Stimulated activated CD4-positive, alpha-beta T cell treated with anti-CD3 and anti-CD28 coated beads, TNF-alpha, amount 100 ng/mL, for 4 hours (primary cell): ENCODE data around the gene PEMT.

ENCODE experiments used
- DNase-seq, 3 experiments: peaks; one replicate each; pipeline ENCODE4 v3.0.0-alpha.2; 2020; ENCODE audit warnings: low read depth in 3 of 3

The PEMT gene

DNA sequence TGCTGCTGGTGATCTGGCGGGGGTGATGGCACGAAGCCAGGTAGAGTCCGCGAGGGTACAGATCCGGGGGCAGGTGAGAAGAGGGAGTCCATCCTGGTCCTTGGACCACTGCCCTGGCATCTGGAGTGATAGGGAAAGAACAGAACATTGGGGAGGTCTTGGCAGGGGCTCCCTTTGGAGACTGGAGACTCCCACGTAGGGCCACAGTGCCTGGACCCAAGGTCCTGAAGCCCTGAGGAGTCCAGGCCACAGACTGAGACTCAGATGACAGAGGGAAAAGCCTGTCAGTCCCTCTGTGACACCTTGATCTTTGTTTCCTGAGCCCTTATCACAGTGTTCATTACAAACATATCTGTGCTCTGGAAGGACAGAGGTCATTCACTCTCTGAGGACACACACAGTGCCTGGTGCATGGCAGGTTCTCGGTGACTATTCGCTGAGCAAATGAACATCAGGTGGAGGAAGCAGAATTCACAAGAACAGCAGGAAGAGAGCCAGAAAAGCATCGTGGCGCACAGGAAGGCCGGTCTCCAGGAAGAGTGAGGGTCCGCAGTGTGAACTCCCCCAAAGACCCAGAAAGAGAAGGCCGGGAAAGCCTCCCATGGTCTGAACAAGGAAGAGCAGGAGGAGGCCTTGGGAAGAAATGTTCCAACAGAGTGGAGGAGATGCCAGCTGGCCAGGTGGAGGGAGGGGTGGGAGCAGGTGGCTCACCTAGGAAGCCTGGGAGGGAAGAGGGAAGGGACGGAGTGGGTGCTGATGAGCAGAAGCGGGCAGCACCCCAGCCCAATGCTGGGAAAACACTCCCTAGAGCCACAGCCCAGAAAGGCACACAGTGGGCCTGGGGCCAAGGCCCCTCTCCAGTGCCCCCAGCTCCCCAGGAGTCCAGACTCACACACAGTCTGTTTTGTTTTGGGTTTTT, 20.5 kb downstream of the PEMT start:
- DNase-seq, result no peak

DNA sequence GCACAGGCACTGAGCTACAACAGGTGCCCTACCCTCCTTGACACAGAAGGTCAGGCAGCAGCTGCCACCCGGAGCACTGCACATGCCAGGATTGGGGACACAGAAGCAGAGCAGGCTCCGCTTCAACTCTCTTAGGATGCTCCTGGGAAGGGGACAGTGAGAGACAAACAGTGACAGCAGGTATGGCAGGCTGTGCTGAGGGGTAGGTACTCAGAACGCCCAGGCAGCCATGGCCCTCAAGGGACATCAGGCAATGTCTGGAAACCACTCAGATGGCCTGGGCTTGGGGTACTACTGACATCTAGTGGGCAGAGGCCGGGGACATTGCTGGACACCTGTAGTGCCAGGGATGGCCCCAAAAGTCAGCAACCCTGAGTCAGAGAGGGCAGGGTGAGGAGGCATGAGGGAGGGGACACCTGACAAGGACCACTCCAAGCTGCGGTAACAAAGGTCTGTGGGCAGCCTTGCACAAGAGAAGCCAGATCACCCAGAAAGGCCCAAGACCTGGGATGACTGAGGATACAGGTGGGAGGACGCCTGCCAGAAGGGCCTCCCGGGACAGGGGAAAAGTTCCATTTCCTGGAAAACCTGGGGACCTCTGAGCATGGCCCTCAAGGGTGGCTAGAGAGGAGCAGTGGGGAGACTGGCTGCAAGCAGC, 21.2 kb downstream of the PEMT start:
- DNase-seq, result no peak

DNA sequence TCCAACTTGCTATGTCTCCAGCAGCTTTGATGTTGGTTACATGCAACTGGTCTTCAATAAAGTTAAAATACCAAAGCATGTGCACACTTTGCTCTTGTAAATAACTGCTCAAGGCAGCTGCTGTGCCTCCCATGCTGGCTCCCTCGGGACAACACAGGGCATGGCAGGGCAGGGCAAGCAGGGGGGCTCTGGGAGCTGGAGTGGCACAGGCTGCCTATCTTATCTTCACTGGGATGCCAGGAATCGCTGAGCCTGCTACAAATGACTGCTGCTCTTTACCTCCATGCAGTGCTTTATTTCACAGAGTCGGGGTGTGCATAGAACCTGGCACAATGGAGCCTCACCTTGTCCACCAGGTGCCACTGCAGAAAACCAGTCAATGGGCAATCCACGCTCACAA, 21.8 kb downstream of the PEMT start:
- no peak for DNase-seq

DNA sequence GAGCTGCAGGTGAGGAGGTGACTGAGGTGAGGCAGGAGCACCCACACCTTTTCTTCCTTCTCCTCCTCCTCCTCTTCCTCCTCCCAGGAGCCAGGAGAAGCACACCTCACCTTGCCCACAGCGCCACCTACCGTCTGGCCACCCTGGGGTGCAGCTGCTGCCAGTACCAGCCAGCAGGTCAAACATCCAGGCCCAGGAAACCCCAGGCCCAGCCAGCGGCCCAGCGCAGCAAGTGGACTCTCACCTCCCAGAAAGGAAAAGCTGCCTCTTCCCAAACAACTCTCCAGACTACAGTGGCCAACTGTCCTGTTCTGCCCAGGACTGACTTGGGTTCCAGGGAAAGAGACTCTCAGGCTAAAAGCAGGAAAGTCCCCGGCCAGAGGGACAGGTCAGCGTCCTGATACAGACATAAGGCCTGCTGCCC, 22.7 kb downstream of the PEMT start:
- DNase-seq, result peak; percentile 9 to 18 (median 10)

DNA sequence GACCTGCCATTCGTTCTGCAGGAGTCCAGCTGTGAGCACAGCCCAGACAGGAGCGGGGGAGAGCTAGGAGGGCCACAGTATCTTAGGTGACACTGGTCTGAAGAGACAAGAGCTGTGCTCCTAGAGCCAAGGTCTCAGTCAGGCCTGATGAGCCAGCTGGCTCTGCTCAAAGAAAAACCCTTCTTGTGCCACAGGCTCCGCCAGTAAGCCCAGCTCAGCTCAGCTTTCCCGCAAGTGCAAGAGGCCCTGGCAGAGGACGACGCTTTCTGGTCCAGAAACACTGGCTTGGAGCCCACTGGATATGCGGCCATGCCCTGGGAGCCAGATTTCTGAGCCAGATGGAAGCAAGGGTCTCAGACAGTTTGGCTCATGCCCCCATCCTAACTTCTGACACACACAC, 23.9 kb downstream of the PEMT start:
- no peak for DNase-seq

DNA sequence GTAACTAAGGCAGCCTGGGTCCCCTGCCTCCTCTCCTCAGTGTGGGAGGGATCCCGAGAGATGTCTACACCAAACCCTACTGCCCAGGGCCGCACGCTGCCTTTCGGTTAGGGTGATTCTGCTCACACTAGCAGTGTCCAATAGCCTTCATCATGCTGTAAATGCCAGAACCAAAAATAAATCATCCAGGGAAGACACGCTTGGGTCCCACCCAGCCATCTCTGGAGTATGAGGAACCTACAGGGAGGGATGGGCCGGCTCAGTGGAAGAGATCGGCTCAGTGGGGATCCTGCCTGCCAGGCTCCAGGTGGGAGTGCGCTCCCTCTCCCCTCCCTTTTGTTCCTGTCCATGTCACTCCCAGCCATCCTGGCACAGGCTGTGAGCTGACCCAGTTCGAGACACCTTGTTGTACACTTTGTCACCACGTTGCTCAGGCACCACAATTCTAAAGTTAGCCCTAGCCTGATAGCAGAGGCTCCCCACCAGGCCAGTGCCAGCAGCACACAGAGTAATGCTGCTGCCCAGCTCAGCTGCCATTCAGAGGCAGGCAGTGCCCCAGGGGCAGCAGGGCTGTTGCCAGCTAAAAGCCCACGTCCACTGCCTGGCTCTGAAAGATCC, 24.5 kb downstream of the PEMT start:
- no peak for DNase-seq

DNA sequence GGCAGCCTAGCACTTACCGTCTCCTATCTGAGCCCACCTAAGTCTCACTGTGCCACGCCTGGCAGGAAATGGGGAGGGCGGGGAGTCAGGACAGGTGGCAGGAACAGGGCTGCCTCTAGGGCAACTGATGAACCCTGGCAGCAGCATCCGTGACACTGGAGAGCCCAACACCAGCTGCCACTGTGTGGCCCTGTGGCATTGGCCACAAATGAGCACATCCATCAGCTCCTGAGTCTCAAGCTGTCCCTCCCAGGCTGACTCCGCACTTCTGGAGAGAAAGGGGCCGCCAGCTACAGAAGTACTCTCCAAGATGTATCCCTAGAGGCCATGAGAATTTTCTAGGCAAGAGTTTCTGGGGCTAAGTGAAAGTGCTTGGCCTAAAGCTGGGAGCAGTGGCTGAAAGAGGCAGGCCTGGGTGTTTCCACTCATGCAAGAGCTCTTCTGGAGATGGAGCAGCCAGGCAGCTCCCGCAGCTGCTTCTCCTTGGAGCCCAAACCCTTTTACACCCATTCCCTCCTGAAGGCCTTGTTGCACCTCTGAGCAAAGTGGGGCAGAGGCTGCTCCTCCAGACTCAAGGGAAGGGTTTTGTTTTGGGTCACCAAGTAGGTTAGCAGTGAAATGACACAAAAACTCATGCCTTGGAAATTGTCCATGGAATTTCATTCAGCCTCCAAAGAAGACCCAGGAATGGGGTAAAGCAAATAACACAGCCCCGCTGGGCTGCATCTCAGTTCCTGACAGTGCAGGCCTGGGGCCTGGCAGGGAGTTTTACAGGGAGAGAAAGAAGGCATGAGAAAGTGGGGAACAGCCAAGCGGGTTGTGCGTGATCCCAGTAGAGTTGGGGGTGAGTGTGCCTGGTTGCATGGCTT, 25.8 kb downstream of the PEMT start:
- no peak for DNase-seq

DNA sequence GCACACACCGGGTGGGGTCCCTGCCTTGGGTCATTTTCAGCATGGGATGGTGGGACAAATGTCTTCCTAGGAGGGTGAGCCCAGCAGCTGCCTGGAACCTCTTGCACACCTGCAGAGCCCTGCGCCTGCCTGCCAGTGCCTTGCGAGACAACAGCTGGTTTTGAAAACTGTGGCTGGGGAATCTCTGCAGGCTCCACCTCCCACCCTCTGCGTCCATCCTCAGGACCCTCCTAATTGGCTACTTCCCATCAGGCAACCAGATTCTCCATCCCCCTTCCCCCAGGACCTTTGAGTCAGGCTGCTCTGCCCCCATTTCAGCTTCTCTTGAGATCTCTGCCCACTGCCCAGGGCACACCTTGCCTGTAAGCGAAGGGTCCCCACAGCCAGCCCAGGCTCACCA, 26.6 kb downstream of the PEMT start:
- no peak for DNase-seq

DNA sequence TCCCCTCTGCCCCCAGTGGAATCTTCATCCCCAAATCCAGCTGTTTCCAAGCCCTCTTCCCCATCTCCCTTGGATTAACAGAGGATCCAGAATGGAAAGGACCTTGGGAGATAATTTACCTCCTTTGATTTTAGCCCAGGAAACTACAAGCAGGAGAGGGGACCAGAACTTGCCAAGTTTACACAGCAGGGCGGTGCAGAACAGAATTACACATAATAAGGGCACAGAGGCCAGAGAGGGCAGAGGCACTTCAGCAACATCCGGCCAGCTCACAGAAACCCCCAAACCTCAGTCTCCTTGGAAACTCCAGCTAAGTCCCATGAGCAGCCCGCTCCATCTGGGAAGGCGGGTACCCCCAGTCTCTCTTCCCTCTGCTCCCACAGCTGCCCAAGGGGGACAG, 27.2 kb downstream of the PEMT start:
- no peak for DNase-seq

DNA sequence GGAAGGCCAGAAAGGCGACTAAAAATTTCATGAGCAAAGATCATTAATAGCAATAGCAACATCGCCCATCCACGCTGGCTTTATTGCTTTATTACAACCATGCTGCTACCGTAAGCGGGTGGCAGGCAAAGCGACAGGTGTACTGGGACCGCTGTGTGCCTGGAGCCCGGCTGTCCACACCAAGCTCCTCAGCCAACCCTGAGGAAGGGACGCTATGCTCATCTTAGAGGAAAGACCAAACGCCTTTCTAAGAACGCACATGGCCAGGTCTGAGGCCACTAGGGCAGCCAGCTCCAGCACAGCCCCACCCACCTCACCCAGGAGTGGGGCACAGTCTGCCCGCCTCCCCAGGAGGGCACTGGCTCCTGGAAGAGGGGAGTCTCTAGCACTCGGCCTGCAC, 28.0 kb downstream of the PEMT start:
- no peak for DNase-seq

DNA sequence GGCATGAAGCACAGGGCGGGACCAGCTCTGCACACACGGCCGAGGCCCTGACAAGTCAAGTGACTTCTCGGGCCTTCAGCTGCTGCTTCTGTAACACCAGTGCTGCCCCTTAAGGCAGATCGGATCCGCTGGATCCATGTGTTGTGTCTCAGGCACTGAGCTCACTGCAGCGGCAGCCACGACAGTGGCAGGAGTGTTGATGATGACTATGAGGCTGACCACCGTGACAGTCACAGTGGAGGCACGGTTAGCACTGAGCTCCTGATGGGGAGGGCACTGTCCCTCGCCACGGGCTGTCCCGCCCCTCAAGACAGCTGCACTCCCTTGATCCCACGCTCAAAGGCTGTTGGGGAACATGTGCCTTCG, 29.4 kb downstream of the PEMT start:
- DNase-seq, result no peak

DNA sequence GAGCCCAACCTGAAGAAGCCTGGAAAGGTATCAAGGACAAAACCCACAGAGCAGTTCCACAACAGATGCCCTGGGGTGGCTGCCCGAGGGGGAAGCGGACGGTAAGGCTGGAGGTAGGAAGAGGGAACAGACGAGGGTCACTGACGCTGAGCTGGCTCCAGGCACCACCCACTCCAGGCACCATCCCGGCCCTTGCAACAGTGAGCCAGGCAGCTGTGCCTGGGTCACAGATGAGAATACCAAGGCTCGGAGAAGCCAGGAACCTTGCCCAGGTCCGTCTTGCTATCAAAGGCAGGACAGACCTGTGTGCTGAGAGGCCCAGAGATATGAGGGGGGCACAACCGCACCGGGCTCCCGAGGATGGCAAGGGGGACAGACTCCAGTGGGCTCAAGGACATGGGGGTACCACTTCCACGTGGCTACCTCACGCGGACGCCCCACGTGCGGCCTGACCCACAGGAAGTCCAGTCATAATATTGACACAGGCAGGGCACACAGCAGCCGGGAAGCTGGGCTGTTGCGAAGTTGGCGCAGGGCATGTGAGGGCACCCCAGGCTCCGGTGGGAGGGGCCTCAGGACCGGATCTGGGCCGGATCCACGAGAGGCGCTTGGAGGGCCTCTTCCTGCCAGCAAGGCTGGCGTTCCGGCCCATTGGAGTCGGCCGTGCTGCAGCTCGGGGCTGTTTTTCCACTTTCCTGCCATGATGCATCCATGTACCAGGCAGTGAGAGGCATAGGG, 29.9 kb downstream of the PEMT start:
- DNase-seq, result no peak

DNA sequence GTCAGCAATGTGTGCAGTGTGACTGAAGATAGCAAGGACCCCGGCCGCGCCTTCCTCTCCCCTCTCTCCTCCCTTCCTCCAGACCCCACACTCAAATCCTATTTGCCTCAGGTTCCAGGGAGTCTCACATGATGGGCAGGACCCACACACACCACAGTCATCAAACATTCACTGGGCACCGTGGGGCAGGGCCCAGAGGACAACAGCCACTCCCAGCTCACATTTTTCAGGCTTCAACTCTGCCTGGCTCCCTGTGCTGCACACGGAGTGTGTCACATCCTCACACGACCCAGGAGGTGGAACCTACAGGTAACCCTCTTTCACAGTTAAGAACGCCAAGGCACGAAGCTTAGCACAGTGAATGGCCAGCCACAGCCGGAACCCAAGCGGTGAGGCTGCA, 30.5 kb downstream of the PEMT start:
- no peak for DNase-seq

DNA sequence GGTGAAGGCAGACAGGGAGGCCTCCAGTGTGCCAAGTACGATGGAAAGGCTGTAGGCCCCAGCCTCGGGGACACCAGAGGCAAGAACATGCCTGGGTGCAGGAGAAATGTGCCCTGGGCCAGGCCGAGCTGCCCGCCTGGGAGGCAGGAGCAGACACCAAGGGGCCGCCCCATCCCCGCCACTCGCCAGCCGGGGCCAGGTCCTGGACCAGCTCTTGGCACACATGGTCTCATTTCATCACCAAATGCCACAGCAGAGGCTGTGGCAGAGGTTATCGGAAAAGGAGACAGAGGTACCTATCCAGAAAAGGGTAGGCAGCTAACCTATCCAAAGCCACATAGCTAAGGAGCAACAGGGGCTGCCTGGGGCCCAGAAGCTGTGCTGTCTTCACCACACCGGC, 31.3 kb downstream of the PEMT start:
- no peak for DNase-seq

DNA sequence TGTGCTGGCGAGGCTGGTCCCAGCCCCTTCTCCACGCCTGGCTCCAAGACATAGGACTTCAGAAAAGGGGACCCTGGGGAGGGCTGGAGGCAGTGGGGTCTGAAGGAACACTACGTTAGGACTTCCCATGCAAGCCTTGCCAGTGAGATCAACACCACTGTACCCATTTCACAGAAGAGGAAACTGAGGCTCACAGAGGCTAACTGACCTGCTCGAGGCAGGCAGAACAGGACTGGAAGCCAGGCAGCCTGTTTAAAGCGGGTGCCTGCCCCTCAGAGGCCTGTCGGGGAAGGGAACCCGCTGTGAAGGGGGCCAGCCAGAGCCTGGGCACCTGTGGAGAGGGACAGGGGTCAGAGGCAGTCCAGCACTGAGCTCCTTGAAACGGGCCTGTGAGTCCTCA, 32.3 kb downstream of the PEMT start:
- DNase-seq, result no peak

DNA sequence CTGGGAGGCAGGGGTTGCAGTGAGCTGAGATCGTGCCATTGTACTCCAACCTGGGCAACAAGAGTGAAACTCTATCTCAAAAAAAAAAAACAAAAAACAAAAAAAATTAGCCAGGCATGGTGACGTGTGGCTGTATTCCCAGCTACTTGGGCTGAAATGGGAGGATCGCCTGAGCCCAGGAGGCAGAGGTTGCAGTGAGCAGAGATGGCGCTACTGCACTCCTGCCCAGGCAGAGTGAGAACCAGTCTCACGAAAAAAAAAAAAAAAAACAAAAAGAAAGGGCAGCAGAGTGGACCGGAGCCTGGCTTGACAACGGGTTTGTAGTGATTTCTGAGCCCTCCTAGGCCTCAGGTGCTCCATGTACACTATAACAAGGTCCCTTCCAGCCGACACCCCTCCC, 33.1 kb downstream of the PEMT start:
- DNase-seq, result no peak

DNA sequence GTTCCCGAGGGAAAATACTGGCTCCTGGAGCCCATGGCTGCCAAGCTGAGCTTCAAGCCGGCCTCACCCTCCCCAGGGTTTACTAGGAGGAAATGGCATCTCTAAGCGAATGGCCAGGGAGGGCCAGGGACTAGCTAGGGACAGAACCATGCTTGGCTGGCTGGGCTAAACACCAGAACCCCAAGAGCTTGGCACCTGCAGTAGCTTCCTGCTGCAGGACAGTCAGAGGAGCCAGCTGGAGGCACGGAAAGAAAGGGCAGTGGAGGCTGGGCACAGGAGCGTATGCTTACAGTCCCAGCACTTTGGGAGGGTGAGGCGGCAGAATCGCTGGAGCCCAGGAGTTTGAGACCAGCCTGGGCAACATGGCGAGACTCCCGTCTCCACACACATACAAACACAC, 33.7 kb downstream of the PEMT start:
- no peak for DNase-seq

DNA sequence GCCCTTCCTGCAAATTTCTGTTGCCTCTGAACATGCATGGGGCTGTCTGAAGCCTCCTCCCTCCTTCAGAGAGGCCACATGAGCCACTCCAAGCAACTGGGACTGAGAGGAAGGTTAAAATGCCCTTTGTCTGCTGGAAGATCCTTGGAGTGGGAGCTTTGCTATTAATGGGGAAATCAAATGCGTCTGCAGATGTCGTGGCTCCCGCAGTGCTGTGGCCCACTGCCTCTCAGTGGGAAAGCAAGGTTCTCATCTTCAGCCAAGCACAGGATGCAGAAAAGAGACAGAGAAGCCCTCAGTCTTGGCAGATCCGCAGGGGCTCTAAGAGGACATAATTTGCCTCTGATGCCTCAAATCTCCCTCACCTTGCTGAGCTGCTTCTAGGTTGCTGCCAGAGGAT, 34.8 kb downstream of the PEMT start:
- no peak for DNase-seq

DNA sequence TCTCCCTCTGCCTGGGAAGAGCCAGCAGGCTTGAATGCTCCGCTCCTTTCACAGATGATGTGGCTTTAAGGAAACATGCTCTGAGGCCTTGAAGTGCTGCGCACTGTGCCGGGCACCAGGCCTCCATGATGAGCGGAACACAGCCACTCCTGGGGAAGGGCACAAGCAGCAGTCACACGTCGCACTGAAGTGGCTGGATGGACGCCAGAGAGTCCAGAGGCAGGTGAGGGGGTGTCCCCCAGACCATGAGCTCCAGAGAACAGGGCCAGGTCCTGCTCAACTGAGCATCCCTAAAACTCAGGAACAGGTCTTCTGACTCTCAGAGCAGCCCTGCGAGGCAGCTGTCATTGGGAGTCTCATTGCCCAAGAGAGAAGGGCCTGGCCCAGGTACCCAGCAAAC, 35.6 kb downstream of the PEMT start:
- no peak for DNase-seq

DNA sequence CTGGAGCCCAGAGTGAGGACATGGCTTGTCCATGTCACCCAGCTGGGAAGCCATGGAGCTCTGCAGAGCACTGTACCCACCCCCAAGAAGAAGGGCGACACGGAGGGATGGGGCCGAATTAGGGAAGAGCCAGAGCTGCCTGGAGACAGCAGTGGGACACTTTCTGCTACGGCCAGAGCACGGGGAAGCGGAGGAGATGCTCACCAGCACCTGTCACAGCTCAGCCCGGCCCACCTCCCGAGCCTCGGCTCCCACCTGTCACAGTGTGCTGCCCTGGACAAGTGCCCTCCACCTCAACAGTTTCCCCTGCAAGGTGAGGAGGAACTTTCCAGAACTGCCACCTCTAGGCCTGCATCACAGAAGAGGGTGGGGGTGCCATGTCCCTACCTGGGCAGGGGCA, 36.4 kb downstream of the PEMT start:
- DNase-seq, result no peak

DNA sequence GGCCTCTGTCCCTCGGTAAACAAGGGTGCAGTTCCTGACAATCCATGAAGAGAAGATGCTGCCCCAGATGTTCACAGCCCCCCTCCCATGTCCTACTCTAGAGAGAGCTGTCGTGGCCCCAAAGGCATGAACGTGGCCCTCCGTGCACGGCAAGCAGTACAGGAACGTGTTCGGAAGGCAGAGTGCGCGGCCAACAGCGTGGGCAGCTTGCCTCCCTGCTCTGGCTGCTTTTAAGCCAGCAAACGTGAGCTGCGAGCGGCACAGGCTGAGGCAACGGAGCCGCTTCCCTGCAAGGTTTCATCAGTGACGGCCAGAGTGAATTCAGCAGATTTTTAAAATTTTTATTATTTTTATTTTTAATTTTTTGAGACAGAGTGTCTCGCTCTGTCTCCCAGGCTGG, 37.2 kb downstream of the PEMT start:
- DNase-seq, result no peak
